PC-3 (cell line): ENCODE data around the gene VIPR2. TPM values are rescaled to one million over a fixed set of nuclear protein-coding genes. Genes with fewer than 3 reads are reported as not detected.
"Not testable (repeated sequence)": the region's sequence is repeated elsewhere in the genome, so short reads cannot be mapped to it uniquely, and the experiment has no call there.

Experiments
- ATAC-seq: fragments of 200-7000 bp; cut with Tn5 transposase; 2 replicates; pipeline ENCODE4 v1.9.1; 2020; ENCODE audit warnings: mild to moderate bottlenecking, moderate library complexity
- BruUV-seq: library from RNA; stranded (reverse); fragments of 400-500 nt; replicated peaks from 2 replicates; lab custom pipeline; 2021; lab: Mats Ljungman, UMichigan
- CTCF ChIA-PET: fragments of 300-600 bp; sonication (Branson Sonifier 250); formaldehyde crosslinking; loops from one replicate; lab custom pipeline; 2022; ENCODE audit warnings: antibody characterized with exemption; lab: Charles Lee
- POLR2A ChIA-PET: fragments of 300-600 bp; sonication (Branson Sonifier 250); formaldehyde crosslinking; loops from one replicate; lab custom pipeline; 2022; ENCODE audit warnings: antibody characterized with exemption; ENCODE audit not compliant: unreplicated experiment; lab: Charles Lee
- DNase-seq: peaks from one replicate; pipeline ENCODE4 v3.0.0-alpha.2; 2015
- H2AFZ ChIP-seq: fragments of 300-600 bp; sonication (generic); 2 replicates; pipeline ENCODE4 v1.6.0; 2016; ENCODE audit warnings: antibody characterized with exemption, low read length
- H3F3A ChIP-seq: fragments of 300-600 bp; sonication (generic); one replicate; pipeline ENCODE4 v1.6.0; 2017; ENCODE audit warnings: antibody characterized with exemption, low read length, control low read depth, mild to moderate bottlenecking; ENCODE audit not compliant: unreplicated experiment
- H3K27ac ChIP-seq: fragments of 300-600 bp; sonication (generic); 2 replicates; pipeline ENCODE4 v1.5.1; 2016; ENCODE audit warnings: mild to moderate bottlenecking, low read length
- H3K27me3 ChIP-seq: fragments of 300-600 bp; sonication (generic); 2 replicates; pipeline ENCODE4 v1.6.1; 2016; ENCODE audit warnings: low read length, mixed read lengths
- H3K36me3 ChIP-seq: fragments of 300-600 bp; sonication (generic); 2 replicates; pipeline ENCODE4 v1.6.1; 2016; ENCODE audit warnings: low read depth, mixed run types, low read length, mixed read lengths
- H3K4me1 ChIP-seq: fragments of 300-600 bp; sonication (generic); 2 replicates; pipeline ENCODE4 v1.5.1; 2016; ENCODE audit warnings: low read length; ENCODE audit not compliant: insufficient read depth
- H3K4me2 ChIP-seq: fragments of 300-600 bp; sonication (generic); 2 replicates; pipeline ENCODE4 v1.6.0; 2016; ENCODE audit warnings: low read length
- H3K4me3 ChIP-seq: fragments of 300-600 bp; sonication (generic); 2 replicates; pipeline ENCODE4 v1.5.1; 2016; ENCODE audit warnings: mild to moderate bottlenecking, low read length, mixed read lengths
- H3K79me2 ChIP-seq: fragments of 300-600 bp; sonication (generic); 2 replicates; pipeline ENCODE4 v1.6.1; 2017; ENCODE audit warnings: low read length, mixed read lengths
- H3K9ac ChIP-seq: fragments of 300-600 bp; sonication (generic); 2 replicates; pipeline ENCODE4 v1.6.0; 2016; ENCODE audit warnings: mild to moderate bottlenecking, low read length
- H3K9me2 ChIP-seq: fragments of 300-600 bp; sonication (generic); replicated peaks from 2 replicates; pipeline ENCODE4 v1.6.1; 2016; ENCODE audit warnings: mixed run types, low read length, mixed read lengths
- H3K9me3 ChIP-seq: fragments of 300-600 bp; sonication (generic); 2 replicates; pipeline ENCODE4 v1.6.1; 2016; ENCODE audit warnings: low read length, mixed read lengths
- H4K20me1 ChIP-seq: fragments of 300-600 bp; sonication (generic); 2 replicates; pipeline ENCODE4 v1.6.1; 2016; ENCODE audit warnings: low read length, mixed read lengths
- CTCF ChIP-seq: fragments of 300-600 bp; sonication (generic); conservative IDR thresholded peaks from 2 replicates; pipeline ENCODE4 v1.5.1; 2017; ENCODE audit warnings: antibody characterized with exemption, low read depth, mild to moderate bottlenecking, low read length
- EZH2 ChIP-seq: fragments of 300-600 bp; sonication (generic); IDR thresholded peaks from one replicate; pipeline ENCODE4 v1.6.1; 2017; ENCODE audit warnings: antibody characterized with exemption, mild to moderate bottlenecking, low read length; ENCODE audit not compliant: unreplicated experiment
- EZH2phosphoT487 ChIP-seq: fragments of 300-600 bp; sonication (generic); IDR thresholded peaks from 2 replicates; pipeline ENCODE4 v1.6.1; 2018; ENCODE audit warnings: mild to moderate bottlenecking, antibody characterized with exemption, low read length, borderline replicate concordance
- intact Hi-C: fragments of 100-400 bp; cut with micrococcal nuclease; formaldehyde crosslinking; loops from 2 replicates; pipeline ENCODE4 v1.9.0; 2023
- total RNA-seq: library from RNA; depleted of rRNA; stranded (reverse); fragments of >200 nt; gene quantifications from 2 replicates; pipeline ENCODE4 v1.2.3, GENCODE V29; 2014

The VIPR2 gene
- total RNA-seq, 1 experiment from 2014 or later, result not detected

GRCh38 chr7:158982080-158982479 is 162.6 kb downstream of the VIPR2 start:
- H3K79me2 ChIP-seq, BruUV-seq, H3K9me2 ChIP-seq, H3K4me2 ChIP-seq, H3K36me3 ChIP-seq, CTCF ChIA-PET, H4K20me1 ChIP-seq, H3K9ac ChIP-seq, H3K4me1 ChIP-seq, ATAC-seq, H3K4me3 ChIP-seq, intact Hi-C loops, H2AFZ ChIP-seq, H3F3A ChIP-seq, H3K27ac ChIP-seq, DNase-seq, POLR2A ChIA-PET, H3K27me3 ChIP-seq: not testable (repeated sequence)
- H3K9me3 ChIP-seq, result peaks cover 13% of the 10 kb centered on the region; the same call in 1 of the 2 replicates

DNA sequence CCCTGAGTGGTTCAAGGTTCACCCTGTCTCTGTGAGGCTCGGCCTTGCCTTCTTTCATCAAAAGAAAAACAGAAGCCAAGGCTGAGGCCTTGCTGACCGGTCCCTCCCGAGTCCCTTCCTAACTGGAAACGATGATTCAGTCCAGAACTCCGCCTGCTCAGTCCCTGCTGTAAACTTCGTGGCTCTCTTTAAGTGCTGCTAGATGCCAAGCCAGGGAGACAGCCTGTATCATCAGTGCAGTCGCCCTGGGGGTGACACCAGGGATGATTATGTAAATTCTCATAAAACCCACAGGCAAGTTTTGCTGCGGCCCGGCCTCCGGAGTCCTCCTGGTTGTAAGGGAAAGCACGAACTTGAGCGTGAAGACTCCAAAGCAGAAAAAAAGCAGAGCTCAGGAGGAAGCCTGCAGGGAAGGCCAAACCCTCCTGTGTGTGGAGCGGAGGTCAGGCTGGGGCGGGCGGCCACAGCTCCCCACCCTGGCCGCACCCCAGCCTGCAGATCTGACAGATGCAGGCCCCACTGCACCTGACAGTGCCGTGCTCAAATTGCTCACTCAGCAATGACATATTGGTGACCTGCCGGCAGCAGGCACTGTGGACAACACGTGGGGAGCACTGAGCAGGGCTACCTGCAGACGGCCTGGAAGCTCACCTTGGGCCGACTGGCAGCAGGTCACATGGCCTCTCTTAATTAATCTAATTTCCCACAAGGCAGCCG is 164.9 kb downstream of the VIPR2 start:
- Histone ChIP-seq H3K4me3 (no peak overlapping the region), H3K36me3 (no peaks in the 10 kb centered on the region; the same call in 1 of the 2 replicates), H3K4me1 (no peaks in the 10 kb centered on the region; the same call in 1 of the 2 replicates), H3K27ac (no peak overlapping the region), H3K9ac (no peak overlapping the region), H4K20me1 (no peaks in the 10 kb centered on the region), H3K79me2 (no peaks in the 10 kb centered on the region), H3K9me2 (no peaks in the 10 kb centered on the region), H2AFZ (no peak overlapping the region), H3K27me3 (no peaks in the 10 kb centered on the region), H3K4me2 (no peak overlapping the region), H3F3A (no peaks in the 10 kb centered on the region), H3K9me3 (peaks cover 13% of the 10 kb centered on the region; the same call in 1 of the 2 replicates)
- ChIA-PET CTCF (no interaction called here), POLR2A (no interaction called here)
- intact Hi-C loops, result loop anchor here (10.0 kb wide), 1 partner anchor 165 kb away; no protein-coding TSS in a partner anchor
- ATAC-seq (no peak), DNase-seq (no peak)
- BruUV-seq, result no TSS peak
- TF ChIP-seq EZH2phosphoT487 (no peak), CTCF (no peak), EZH2 (no peak)

DNA sequence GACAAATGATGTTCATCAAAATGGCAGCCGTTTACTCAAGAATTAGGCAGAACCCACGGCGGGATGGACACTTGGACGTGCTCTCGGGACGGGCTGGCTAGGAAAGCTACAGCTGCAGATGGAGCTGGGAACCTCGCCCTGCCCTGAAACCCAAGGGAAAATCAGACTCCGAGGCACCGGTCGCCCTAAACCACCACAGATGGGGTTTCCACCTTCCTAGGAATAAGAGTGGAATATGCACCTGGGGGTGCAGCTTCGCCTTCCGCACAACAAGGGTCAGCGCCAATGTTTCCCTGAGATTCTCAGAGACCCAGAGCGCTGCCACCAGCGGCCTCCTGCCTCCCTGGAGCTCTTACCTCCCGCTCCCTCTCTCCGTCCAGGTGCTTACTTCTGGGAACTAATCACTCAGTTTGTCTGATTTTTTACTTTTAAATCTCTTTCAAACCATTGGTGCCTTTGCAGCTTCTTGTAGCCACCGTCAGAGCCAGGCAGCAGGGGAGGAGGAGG is 165.6 kb downstream of the VIPR2 start:
- Histone ChIP-seq H3K4me1 (no peaks in the 10 kb centered on the region; the same call in 1 of the 2 replicates), H3K9me2 (no peaks in the 10 kb centered on the region), H3K27me3 (no peaks in the 10 kb centered on the region), H3K27ac (no peak overlapping the region), H3K79me2 (no peaks in the 10 kb centered on the region), H3K36me3 (no peaks in the 10 kb centered on the region; the same call in 1 of the 2 replicates), H3K9ac (no peak overlapping the region), H2AFZ (no peak overlapping the region), H4K20me1 (no peaks in the 10 kb centered on the region), H3F3A (no peaks in the 10 kb centered on the region), H3K4me2 (no peak overlapping the region), H3K9me3 (peaks cover 13% of the 10 kb centered on the region; the same call in 1 of the 2 replicates), H3K4me3 (no peak overlapping the region)
- CTCF ChIA-PET, result no interaction called here
- intact Hi-C loops, result loop anchor here (10.0 kb wide), 1 partner anchor 164 kb away; no protein-coding TSS in a partner anchor
- no TSS peak for BruUV-seq
- DNase-seq (no peak), ATAC-seq (no peak)
- TF ChIP-seq EZH2, result no peak
- TF ChIP-seq EZH2phosphoT487, result no peak
- TF ChIP-seq CTCF, result no peak
- POLR2A ChIA-PET, result interaction anchor here (0.5 kb wide), 1 partner anchor 13 kb away, joined by 3 read pairs; no protein-coding TSS in a partner anchor
